GM12891 (cell line): Measurements from ENCODE around the gene TGM4.

Experiments used
- POLR2A ChIP-seq: IDR thresholded peaks from 2 replicates; pipeline ENCODE4 v1.6.1; 2011; ENCODE audit warnings: low read depth, low read length, control low read depth
- POLR2AphosphoS5 ChIP-seq: IDR thresholded peaks from 2 replicates; pipeline ENCODE4 v1.6.1; 2011; ENCODE audit warnings: low read depth, low read length, control low read depth

DNA sequence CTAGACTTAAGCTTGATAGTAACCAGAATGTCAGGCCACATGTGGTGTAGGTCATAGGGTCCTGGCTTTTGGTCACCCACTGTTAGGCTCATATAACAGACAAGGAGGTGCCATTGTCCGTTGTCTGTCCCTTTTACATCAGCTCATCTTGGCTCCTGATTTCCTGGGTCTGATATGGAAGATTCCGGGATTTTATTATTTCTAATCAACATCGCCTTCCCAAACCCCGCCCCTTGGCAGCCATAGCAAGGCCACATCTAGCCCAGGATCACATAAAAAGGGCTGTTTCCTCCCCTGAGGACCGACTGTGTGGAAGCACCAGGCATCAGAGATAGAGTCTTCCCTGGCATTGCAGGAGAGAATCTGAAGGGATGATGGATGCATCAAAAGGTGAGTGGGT lies at the start of gene TGM4:
- TF ChIP-seq POLR2AphosphoS5 (no peak), POLR2A (no peak)
